GM12874 (cell line): ENCODE data around the gene OR52J3.

Experiments
- TF ChIP-seq, protein P1 (sequence below): IDR thresholded peaks from 2 replicates; pipeline ENCODE4 v1.5.1; 2011; ENCODE audit warnings: low read depth, mild to moderate bottlenecking, control low read depth, low read length, moderate library complexity; ENCODE audit not compliant: insufficient read depth

OR52J3 gene

DNA sequence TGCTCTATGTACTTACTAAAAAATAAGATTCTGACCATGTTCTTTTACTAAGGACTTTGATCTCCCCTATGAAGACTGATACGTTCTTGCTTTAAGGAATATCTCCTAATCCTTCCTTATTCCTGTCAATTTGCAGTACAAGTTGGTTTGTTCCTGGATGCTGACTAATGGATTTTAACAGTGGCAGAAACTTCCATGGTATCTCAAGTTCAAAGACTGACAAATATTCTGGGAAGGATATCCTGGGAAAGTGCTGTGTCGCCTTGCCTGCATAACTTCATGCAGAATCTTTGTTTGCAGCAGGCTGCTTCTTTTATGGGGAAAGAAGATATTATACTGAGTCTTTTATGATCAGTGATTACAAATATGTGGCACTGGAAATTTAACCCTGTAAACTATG is 8.4 kb upstream of the OR52J3 start:
- TF ChIP-seq, protein P1, sequence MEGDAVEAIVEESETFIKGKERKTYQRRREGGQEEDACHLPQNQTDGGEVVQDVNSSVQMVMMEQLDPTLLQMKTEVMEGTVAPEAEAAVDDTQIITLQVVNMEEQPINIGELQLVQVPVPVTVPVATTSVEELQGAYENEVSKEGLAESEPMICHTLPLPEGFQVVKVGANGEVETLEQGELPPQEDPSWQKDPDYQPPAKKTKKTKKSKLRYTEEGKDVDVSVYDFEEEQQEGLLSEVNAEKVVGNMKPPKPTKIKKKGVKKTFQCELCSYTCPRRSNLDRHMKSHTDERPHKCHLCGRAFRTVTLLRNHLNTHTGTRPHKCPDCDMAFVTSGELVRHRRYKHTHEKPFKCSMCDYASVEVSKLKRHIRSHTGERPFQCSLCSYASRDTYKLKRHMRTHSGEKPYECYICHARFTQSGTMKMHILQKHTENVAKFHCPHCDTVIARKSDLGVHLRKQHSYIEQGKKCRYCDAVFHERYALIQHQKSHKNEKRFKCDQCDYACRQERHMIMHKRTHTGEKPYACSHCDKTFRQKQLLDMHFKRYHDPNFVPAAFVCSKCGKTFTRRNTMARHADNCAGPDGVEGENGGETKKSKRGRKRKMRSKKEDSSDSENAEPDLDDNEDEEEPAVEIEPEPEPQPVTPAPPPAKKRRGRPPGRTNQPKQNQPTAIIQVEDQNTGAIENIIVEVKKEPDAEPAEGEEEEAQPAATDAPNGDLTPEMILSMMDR = no peak

- TF ChIP-seq, protein P1 = no peak
These were observed 8.0 kb upstream of the OR52J3 start for GRCh38 chr11:5038341-5038740.

DNA sequence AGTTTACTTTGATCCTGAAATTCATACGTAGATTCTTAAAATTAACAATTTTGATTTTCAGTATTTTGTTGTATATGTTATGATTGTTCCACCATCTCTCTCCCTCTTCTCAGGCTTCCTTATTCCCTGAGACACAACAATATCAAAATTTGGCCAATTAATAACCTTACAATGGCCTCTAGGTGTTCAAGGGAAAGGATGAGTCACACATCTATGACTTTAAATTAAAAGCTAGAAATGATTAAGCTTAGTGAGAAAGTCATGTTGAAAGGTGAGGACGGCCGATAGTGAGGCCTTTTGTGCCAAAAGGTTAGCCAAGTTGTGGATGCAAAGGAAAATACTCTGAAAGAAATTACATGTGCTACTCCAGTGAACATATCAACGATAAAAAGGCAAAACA is 5.5 kb upstream of the OR52J3 start:
- TF ChIP-seq, protein P1 = no peak

DNA sequence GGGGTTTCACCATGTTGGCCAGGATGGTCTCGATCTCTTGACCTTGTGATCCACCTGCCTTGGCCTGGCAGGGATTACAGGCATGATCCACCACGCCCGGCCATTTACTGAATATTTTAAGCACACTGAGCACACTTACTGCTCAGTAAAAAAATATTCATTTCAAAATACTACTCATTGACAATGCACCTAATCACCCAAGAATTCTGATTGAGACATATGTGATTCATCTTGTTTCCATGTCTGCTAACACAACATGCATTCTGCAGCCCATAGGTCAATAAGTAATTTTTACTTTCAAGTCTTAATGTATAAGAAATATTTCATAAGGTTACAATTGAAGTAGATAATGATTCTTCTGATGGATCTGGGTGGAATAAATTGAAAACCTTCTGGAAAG is 4.2 kb upstream of the OR52J3 start:
- TF ChIP-seq, protein P1 = no peak

- TF ChIP-seq, protein P1 = no peak
These were observed 2.9 kb upstream of the OR52J3 start for GRCh38 chr11:5043380-5043779.

- TF ChIP-seq, protein P1 = no peak
These were observed 516 bp downstream of the OR52J3 start for GRCh38 chr11:5046754-5047330.

GRCh38 chr11:5059391-5059790 is 13.1 kb downstream of the OR52J3 start, which contains the start of gene OR52E2:
OR52E2 (minus strand) TSS chr11:5059627; CDS start chr11:5059627, 0 bp downstream.
- TF ChIP-seq, protein P1 = no peak
